GM19468 (cell line): Measurements from ENCODE around the gene RNGTT.

Experiments
- ATAC-seq: cut with Tn5 transposase; IDR thresholded peaks from one replicate; pipeline ENCODE4 v1.9.1; 2021; ENCODE audit warnings: mild to moderate bottlenecking, moderate library complexity, moderate number of reproducible peaks; ENCODE audit not compliant: unreplicated experiment; ENCODE audit errors: extremely low read depth

The RNGTT gene

GRCh38 chr6:88626460-88626859, 337.0 kb downstream of the RNGTT start:
- no peak for ATAC-seq

GRCh38 chr6:88623531-88623930, 339.9 kb downstream of the RNGTT start:
- ATAC-seq, result no peak

- no peak for ATAC-seq
These were observed 343.5 kb downstream of the RNGTT start for GRCh38 chr6:88619951-88620350.

GRCh38 chr6:88616380-88616779, 347.0 kb downstream of the RNGTT start:
- no peak for ATAC-seq

- no peak for ATAC-seq
These were observed 349.0 kb downstream of the RNGTT start for GRCh38 chr6:88614316-88614877.

- ATAC-seq, result no peak
These were observed 350.8 kb downstream of the RNGTT start for GRCh38 chr6:88612631-88613030.

- no peak for ATAC-seq
These were observed 351.7 kb downstream of the RNGTT start for GRCh38 chr6:88611721-88612120.

GRCh38 chr6:88609983-88610382, 353.4 kb downstream of the RNGTT start:
- no peak for ATAC-seq

GRCh38 chr6:88605271-88605670, 358.1 kb downstream of the RNGTT start:
- ATAC-seq, result no peak

GRCh38 chr6:88599571-88599970, 363.8 kb downstream of the RNGTT start:
- no peak for ATAC-seq

- ATAC-seq, result no peak
These were observed 366.6 kb downstream of the RNGTT start for GRCh38 chr6:88596801-88597200.

- no peak for ATAC-seq
These were observed 374.5 kb downstream of the RNGTT start for GRCh38 chr6:88588938-88589337.

GRCh38 chr6:88587150-88587520, 376.3 kb downstream of the RNGTT start:
- ATAC-seq, result no peak

GRCh38 chr6:88586371-88587149, 376.9 kb downstream of the RNGTT start:
- no peak for ATAC-seq

- ATAC-seq, result no peak
These were observed 378.1 kb downstream of the RNGTT start for GRCh38 chr6:88585276-88585692.

- ATAC-seq, result no peak
These were observed 378.7 kb downstream of the RNGTT start for GRCh38 chr6:88584581-88585275.

- ATAC-seq, result no peak
These were observed 386.0 kb downstream of the RNGTT start for GRCh38 chr6:88577461-88577860.

GRCh38 chr6:88575536-88575935, 387.9 kb downstream of the RNGTT start:
- no peak for ATAC-seq

GRCh38 chr6:88574651-88575050, 388.8 kb downstream of the RNGTT start:
- no peak for ATAC-seq

- ATAC-seq, result no peak
These were observed 389.4 kb downstream of the RNGTT start for GRCh38 chr6:88574031-88574430.

- ATAC-seq, result no peak
These were observed 389.9 kb downstream of the RNGTT start for GRCh38 chr6:88573561-88573960.
